Neural cell (in vitro differentiated cells): ENCODE data around the gene AICDA. TPM values are rescaled to one million over a fixed set of nuclear protein-coding genes. Genes with fewer than 3 reads are reported as not detected.

ENCODE experiments used
- H2AFZ ChIP-seq: fragments of 200-600, 300-800 bp; sonication (generic), shearing (Covaris generic); 2 replicates; pipeline ENCODE4 v1.6.0; 2014; ENCODE audit warnings: low read depth, mild to moderate bottlenecking, antibody characterized with exemption, low read length, moderate library complexity
- H3F3A ChIP-seq: fragments of 200-600 bp; shearing (Covaris generic); 2 replicates; pipeline ENCODE4 v1.6.1; 2016; ENCODE audit warnings: mild to moderate bottlenecking, moderate library complexity, mixed read lengths, antibody characterized with exemption, low read length; ENCODE audit not compliant: insufficient read depth, poor library complexity, severe bottlenecking
- H3K27ac ChIP-seq: fragments of 200-600, 300-800 bp; sonication (generic), shearing (Covaris generic); 2 replicates; pipeline ENCODE4 v1.5.1; 2014; ENCODE audit warnings: mild to moderate bottlenecking, low read length, moderate library complexity
- H3K27me3 ChIP-seq: fragments of 300-800, 200-600 bp; sonication (generic), shearing (Covaris generic); 2 replicates; pipeline ENCODE4 v1.6.0; 2014; ENCODE audit warnings: mild to moderate bottlenecking, low read depth, low read length, moderate library complexity; ENCODE audit not compliant: insufficient read depth
- H3K36me3 ChIP-seq: fragments of 300-800, 200-600 bp; sonication (generic), shearing (Covaris generic); 2 replicates; pipeline ENCODE4 v1.5.1; 2014; ENCODE audit warnings: mild to moderate bottlenecking, antibody characterized with exemption, low read length, moderate library complexity; ENCODE audit not compliant: insufficient read depth
- H3K4me2 ChIP-seq: fragments of 300-800, 200-600 bp; sonication (generic), shearing (Covaris generic); 2 replicates; pipeline ENCODE4 v1.6.0; 2014; ENCODE audit warnings: mild to moderate bottlenecking, low read length
- H3K4me3 ChIP-seq: fragments of 300-800, 200-600 bp; sonication (generic), shearing (Covaris generic); 2 replicates; pipeline ENCODE4 v1.5.1; 2014; ENCODE audit warnings: mild to moderate bottlenecking, low read length, moderate library complexity
- H3K79me2 ChIP-seq: fragments of 200-600 bp; shearing (Covaris generic); replicated peaks from 2 replicates; pipeline ENCODE4 v1.6.0; 2014; ENCODE audit warnings: mild to moderate bottlenecking, low read length, moderate library complexity; ENCODE audit not compliant: insufficient read depth
- H3K9ac ChIP-seq: fragments of 300-800, 200-600 bp; sonication (generic), shearing (Covaris generic); 2 replicates; pipeline ENCODE4 v1.6.1; 2016; ENCODE audit warnings: mild to moderate bottlenecking, low read length, mixed read lengths
- H3K9me2 ChIP-seq: fragments of 200-600 bp; shearing (Covaris generic); 2 replicates; pipeline ENCODE4 v1.6.1; 2016; ENCODE audit warnings: mild to moderate bottlenecking, low read length, mixed read lengths; ENCODE audit not compliant: insufficient read depth
- H3K9me3 ChIP-seq: fragments of 200-600, 300-800 bp; sonication (generic), shearing (Covaris generic); 2 replicates; pipeline ENCODE4 v1.6.1; 2016; ENCODE audit warnings: mild to moderate bottlenecking, mixed run types, low read length, moderate library complexity, mixed read lengths
- H4K20me1 ChIP-seq: fragments of 200-600 bp; shearing (Covaris generic); 2 replicates; pipeline ENCODE4 v1.6.1; 2016; ENCODE audit warnings: mild to moderate bottlenecking, mixed run types; ENCODE audit not compliant: insufficient read depth
- EP300 ChIP-seq: fragments of 450-650 bp; conservative IDR thresholded peaks from 2 replicates; pipeline ENCODE4 v1.6.1; 2014; ENCODE audit warnings: antibody characterized with exemption, mild to moderate bottlenecking, moderate library complexity; ENCODE audit not compliant: poor library complexity, severe bottlenecking
- EZH2 ChIP-seq: fragments of 200-600, 300-800 bp; shearing (Covaris generic), sonication (generic); IDR thresholded peaks from 2 replicates; pipeline ENCODE4 v1.6.1; 2014; ENCODE audit warnings: antibody characterized with exemption, low read length, borderline replicate concordance, mild to moderate bottlenecking; ENCODE audit not compliant: insufficient read depth, poor library complexity, severe bottlenecking
- MXI1 ChIP-seq: fragments of 450-650 bp; conservative IDR thresholded peaks from 2 replicates; pipeline ENCODE4 v1.6.1; 2014; ENCODE audit warnings: antibody characterized with exemption, mild to moderate bottlenecking; ENCODE audit not compliant: poor library complexity, severe bottlenecking
- POLR2AphosphoS5 ChIP-seq: IDR thresholded peaks from 2 replicates; pipeline ENCODE4 v1.6.1; 2012
- RAD21 ChIP-seq: fragments of 450-650 bp; conservative IDR thresholded peaks from 2 replicates; pipeline ENCODE4 v1.6.1; 2014; ENCODE audit warnings: antibody characterized with exemption, mild to moderate bottlenecking, moderate library complexity
- SMC3 ChIP-seq: fragments of 450-650 bp; conservative IDR thresholded peaks from 2 replicates; pipeline ENCODE4 v1.6.1; 2014; ENCODE audit warnings: antibody characterized with exemption, mild to moderate bottlenecking, moderate library complexity; ENCODE audit not compliant: poor library complexity
- TAF1 ChIP-seq: IDR thresholded peaks from 2 replicates; pipeline ENCODE4 v1.6.1; 2012; ENCODE audit warnings: low read depth
- polyA minus RNA-seq: library from RNA; depleted of rRNA, polyadenylated mRNA; stranded (reverse); fragments of >200 nt; gene quantifications from 2 replicates; pipeline ENCODE4 v1.2.3, GENCODE V29; 2014
- polyA plus RNA-seq: library from polyadenylated mRNA; depleted of rRNA; stranded (reverse); fragments of >200 nt; gene quantifications from 2 replicates; pipeline ENCODE4 v1.2.3, GENCODE V29; 2014
- TF ChIP-seq, protein P1 (sequence below): IDR thresholded peaks from 2 replicates; pipeline ENCODE4 v1.6.1; 2012; ENCODE audit warnings: borderline replicate concordance
- TF ChIP-seq, protein P2 (sequence below): fragments of 450-650 bp; IDR thresholded peaks from 2 replicates; pipeline ENCODE4 v1.5.1; 2014; ENCODE audit warnings: antibody characterized with exemption, mild to moderate bottlenecking, moderate library complexity; ENCODE audit not compliant: poor library complexity, severe bottlenecking

The AICDA gene
- polyA plus RNA-seq = not detected in 2 replicates
- polyA minus RNA-seq = not detected in 2 replicates

DNA sequence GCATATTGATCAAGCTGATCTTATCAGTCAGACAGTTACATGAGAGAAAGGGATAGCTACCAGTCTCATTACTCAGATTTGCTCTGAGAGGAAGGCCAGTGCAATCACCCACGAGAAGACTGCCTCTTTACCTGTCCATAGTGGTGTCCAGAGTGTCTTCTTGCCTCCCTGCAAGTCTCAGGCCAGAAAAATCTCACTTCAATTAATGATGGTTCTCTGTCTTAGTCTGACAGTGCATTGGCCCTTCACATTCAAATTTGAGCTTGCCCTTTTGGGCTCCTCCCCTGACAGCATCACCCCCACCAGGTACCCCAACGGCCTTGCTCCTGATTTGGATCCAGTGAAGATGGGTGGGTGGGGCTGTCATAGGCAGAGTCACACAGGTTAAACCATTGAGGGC lies at the start of gene AICDA:
Gene AICDA (minus strand): TSS at position 231 of the 400 bp plus-strand sequence. CDS start 92 bp downstream, at position 139.
- H3F3A ChIP-seq = no peaks in the 10 kb centered on the region
- no peaks in the 10 kb centered on the region for H3K36me3 ChIP-seq
- TF ChIP-seq MXI1 = no peak
- TF ChIP-seq TAF1 = no peak
- no peak for TF ChIP-seq EP300
- TF ChIP-seq, protein P1, sequence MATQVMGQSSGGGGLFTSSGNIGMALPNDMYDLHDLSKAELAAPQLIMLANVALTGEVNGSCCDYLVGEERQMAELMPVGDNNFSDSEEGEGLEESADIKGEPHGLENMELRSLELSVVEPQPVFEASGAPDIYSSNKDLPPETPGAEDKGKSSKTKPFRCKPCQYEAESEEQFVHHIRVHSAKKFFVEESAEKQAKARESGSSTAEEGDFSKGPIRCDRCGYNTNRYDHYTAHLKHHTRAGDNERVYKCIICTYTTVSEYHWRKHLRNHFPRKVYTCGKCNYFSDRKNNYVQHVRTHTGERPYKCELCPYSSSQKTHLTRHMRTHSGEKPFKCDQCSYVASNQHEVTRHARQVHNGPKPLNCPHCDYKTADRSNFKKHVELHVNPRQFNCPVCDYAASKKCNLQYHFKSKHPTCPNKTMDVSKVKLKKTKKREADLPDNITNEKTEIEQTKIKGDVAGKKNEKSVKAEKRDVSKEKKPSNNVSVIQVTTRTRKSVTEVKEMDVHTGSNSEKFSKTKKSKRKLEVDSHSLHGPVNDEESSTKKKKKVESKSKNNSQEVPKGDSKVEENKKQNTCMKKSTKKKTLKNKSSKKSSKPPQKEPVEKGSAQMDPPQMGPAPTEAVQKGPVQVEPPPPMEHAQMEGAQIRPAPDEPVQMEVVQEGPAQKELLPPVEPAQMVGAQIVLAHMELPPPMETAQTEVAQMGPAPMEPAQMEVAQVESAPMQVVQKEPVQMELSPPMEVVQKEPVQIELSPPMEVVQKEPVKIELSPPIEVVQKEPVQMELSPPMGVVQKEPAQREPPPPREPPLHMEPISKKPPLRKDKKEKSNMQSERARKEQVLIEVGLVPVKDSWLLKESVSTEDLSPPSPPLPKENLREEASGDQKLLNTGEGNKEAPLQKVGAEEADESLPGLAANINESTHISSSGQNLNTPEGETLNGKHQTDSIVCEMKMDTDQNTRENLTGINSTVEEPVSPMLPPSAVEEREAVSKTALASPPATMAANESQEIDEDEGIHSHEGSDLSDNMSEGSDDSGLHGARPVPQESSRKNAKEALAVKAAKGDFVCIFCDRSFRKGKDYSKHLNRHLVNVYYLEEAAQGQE = no peak
- TF ChIP-seq, protein P2, sequence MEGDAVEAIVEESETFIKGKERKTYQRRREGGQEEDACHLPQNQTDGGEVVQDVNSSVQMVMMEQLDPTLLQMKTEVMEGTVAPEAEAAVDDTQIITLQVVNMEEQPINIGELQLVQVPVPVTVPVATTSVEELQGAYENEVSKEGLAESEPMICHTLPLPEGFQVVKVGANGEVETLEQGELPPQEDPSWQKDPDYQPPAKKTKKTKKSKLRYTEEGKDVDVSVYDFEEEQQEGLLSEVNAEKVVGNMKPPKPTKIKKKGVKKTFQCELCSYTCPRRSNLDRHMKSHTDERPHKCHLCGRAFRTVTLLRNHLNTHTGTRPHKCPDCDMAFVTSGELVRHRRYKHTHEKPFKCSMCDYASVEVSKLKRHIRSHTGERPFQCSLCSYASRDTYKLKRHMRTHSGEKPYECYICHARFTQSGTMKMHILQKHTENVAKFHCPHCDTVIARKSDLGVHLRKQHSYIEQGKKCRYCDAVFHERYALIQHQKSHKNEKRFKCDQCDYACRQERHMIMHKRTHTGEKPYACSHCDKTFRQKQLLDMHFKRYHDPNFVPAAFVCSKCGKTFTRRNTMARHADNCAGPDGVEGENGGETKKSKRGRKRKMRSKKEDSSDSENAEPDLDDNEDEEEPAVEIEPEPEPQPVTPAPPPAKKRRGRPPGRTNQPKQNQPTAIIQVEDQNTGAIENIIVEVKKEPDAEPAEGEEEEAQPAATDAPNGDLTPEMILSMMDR = no peak
- no peak for TF ChIP-seq SMC3
- TF ChIP-seq EZH2 = no peak
- no peak for TF ChIP-seq RAD21
- no peak for TF ChIP-seq POLR2AphosphoS5
- no peak within 1 kb of the TSS for H3K27ac ChIP-seq
- no peak within 1 kb of the TSS for H3K4me3 ChIP-seq
- H2AFZ ChIP-seq = no peak within 1 kb of the TSS
- H3K9ac ChIP-seq = no peak within 1 kb of the TSS
- H3K79me2 ChIP-seq = no peaks in the 10 kb centered on the region
- H3K27me3 ChIP-seq = no peaks in the 10 kb centered on the region
- no peak within 1 kb of the TSS for H3K4me2 ChIP-seq
- no peaks in the 10 kb centered on the region for H3K9me3 ChIP-seq
- no peaks in the 10 kb centered on the region for H4K20me1 ChIP-seq
- H3K9me2 ChIP-seq = no peaks in the 10 kb centered on the region

DNA sequence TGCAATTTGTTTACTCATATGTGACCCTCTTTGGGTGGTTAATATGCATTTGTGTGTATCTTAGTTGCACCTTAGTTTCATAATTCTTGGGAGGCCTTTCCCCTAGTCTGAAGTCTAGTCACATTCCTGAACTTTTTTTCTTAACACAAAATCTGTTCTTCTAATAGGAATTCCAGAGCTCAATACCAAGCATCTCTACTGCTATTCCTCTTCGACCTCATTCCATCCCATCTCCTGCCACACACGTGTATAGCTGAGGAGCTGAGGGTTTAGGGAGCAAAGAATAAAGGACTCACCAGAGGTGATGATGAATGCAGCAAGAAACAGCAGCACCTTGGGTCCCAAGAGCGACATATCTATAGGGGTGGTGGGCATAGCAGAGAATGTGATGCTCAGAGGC lies 49.1 kb upstream of the AICDA start:
- no peak overlapping the region for H3K9ac ChIP-seq
- no peak overlapping the region for H3K4me2 ChIP-seq
- TF ChIP-seq EP300 = no peak
- TF ChIP-seq MXI1 = no peak
- no peak for TF ChIP-seq POLR2AphosphoS5
- TF ChIP-seq, protein P1 = no peak
- TF ChIP-seq SMC3 = no peak
- TF ChIP-seq, protein P2 = no peak
- TF ChIP-seq EZH2 = no peak
- no peak for TF ChIP-seq TAF1
- no peak for TF ChIP-seq RAD21

More for the DNA sequence above, 49.1 kb upstream of the AICDA start:
- Histone ChIP-seq H3K9me3 (no peaks in the 10 kb centered on the region), H3K27ac (no peak overlapping the region), H3K9me2 (no peaks in the 10 kb centered on the region), H3K4me3 (no peak overlapping the region), H3K36me3 (no peaks in the 10 kb centered on the region), H4K20me1 (no peaks in the 10 kb centered on the region), H2AFZ (no peak overlapping the region), H3K27me3 (no peaks in the 10 kb centered on the region), H3K79me2 (no peaks in the 10 kb centered on the region), H3F3A (no peaks in the 10 kb centered on the region)
